HL-60 (cell line): ENCODE measurements around the gene THYN1.

Experiments used
- CTCF ChIP-seq: IDR thresholded peaks from one replicate; pipeline ENCODE4 v1.5.1; 2011; ENCODE audit warnings: low read length, control low read depth, inconsistent platforms; ENCODE audit not compliant: insufficient read depth
- GABPA ChIP-seq: IDR thresholded peaks from 2 replicates; pipeline ENCODE4 v1.6.1; 2012; ENCODE audit warnings: low read depth
- POLR2AphosphoS5 ChIP-seq: IDR thresholded peaks from 2 replicates; pipeline ENCODE4 v1.6.1; 2012; ENCODE audit warnings: low read depth
- REST ChIP-seq: IDR thresholded peaks from 2 replicates; pipeline ENCODE4 v1.6.1; 2012; ENCODE audit warnings: low read depth; ENCODE audit not compliant: insufficient replicate concordance

GRCh38 chr11:134245434-134245833 lies 7.7 kb downstream of the THYN1 start:
- no peak for TF ChIP-seq CTCF
- no peak for TF ChIP-seq REST
- TF ChIP-seq POLR2AphosphoS5 = no peak
- no peak for TF ChIP-seq GABPA
